Endothelial cell of umbilical vein (primary cell): ENCODE measurements around the gene CHRM2. TPM values are rescaled to one million over a fixed set of nuclear protein-coding genes. Genes with fewer than 3 reads are reported as not detected.
A peak's percentile ranks its signal among the peaks of the same experiment; 100 is the strongest.

Experiments used
- BruUV-seq: library from RNA; stranded (reverse); fragments of 400-500 nt; replicated peaks from 2 replicates; lab custom pipeline; 2021; lab: Mats Ljungman, UMichigan
- CTCF ChIA-PET: fragments of 300-600, 350-600 bp; sonication (Branson Sonifier 250); formaldehyde crosslinking; loops from one replicate; lab custom pipeline; 2021; ENCODE audit warnings: antibody characterized with exemption, inconsistent platforms; lab: Charles Lee
- POLR2A ChIA-PET: fragments of 300-600, 350-600 bp; sonication (Branson Sonifier 250); formaldehyde crosslinking; loops from one replicate; lab custom pipeline; 2021; ENCODE audit warnings: antibody characterized with exemption, inconsistent platforms; lab: Charles Lee
- DNase-seq: peaks from one replicate; pipeline ENCODE4 v3.0.0-alpha.2; 2011; ENCODE audit warnings: low read depth, low spot score
- FAIRE-seq: peaks from 2 replicates; lab custom pipeline; 2011; peaks lifted over from hg19 to GRCh38; lab: Jason Lieb, UNC
- H2AFZ ChIP-seq: 2 replicates; pipeline ENCODE4 v1.6.0; 2012; ENCODE audit warnings: low read depth, low read length, control low read depth, inconsistent platforms
- H3K27ac ChIP-seq: 2 replicates; pipeline ENCODE4 v1.5.1; 2011; ENCODE audit warnings: low read depth, mild to moderate bottlenecking, control low read depth, low read length, moderate library complexity; ENCODE audit not compliant: insufficient read depth
- H3K27me3 ChIP-seq, 2 experiments: 2 replicates each; pipeline versions ENCODE4 v1.6.0 to v1.6.1; 2011; ENCODE audit warnings: low read length in 2 of 2, mixed read lengths in 1 of 2; ENCODE audit not compliant: control insufficient read depth in 2 of 2, insufficient read depth in 2 of 2
- H3K36me3 ChIP-seq, 2 experiments: 2 replicates in 1 of 2; 3 replicates in 1 of 2; pipeline ENCODE4 v1.5.1; 2011; ENCODE audit warnings: low read length in 2 of 2, mild to moderate bottlenecking in 1 of 2, moderate library complexity in 1 of 2; ENCODE audit not compliant: control insufficient read depth in 2 of 2, insufficient read depth in 2 of 2; ENCODE audit errors: extremely low read depth in 1 of 2
- H3K4me1 ChIP-seq: 3 replicates; pipeline ENCODE4 v1.5.1; 2011; ENCODE audit warnings: mild to moderate bottlenecking, low read length; ENCODE audit not compliant: control insufficient read depth, insufficient read depth; ENCODE audit errors: extremely low read depth
- H3K4me2 ChIP-seq: 2 replicates; pipeline ENCODE4 v1.6.1; 2011; ENCODE audit warnings: low read length, control low read depth, mixed read lengths; ENCODE audit not compliant: insufficient read depth
- H3K4me3 ChIP-seq, 3 experiments: fragments of 200-600 bp in 1 of 3; sonication (generic), shearing (Covaris generic) in 1 of 3; replicated peaks in 1 of 3; 2 replicates each; pipeline ENCODE4 v1.5.1; 2011 to 2016; ENCODE audit warnings: control low read depth in 3 of 3, low read length in 3 of 3, mild to moderate bottlenecking in 2 of 3, inconsistent platforms in 1 of 3, low read depth in 1 of 3, moderate library complexity in 1 of 3; ENCODE audit not compliant: insufficient read depth in 1 of 3
- H3K79me2 ChIP-seq: 2 replicates; pipeline ENCODE4 v1.6.0; 2012; ENCODE audit warnings: low read length, inconsistent platforms; ENCODE audit not compliant: control insufficient read depth, insufficient read depth
- H3K9ac ChIP-seq: replicated peaks from 2 replicates; pipeline ENCODE3; 2011; ENCODE audit warnings: low read length, control low read depth; ENCODE audit not compliant: insufficient read depth; ENCODE audit errors: extremely low read depth
- H3K9me1 ChIP-seq: replicated peaks from 3 replicates; pipeline ENCODE4 v1.6.0; 2011; ENCODE audit warnings: mild to moderate bottlenecking, low read length; ENCODE audit not compliant: control insufficient read depth, insufficient read depth; ENCODE audit errors: extremely low read depth
- H3K9me3 ChIP-seq: replicated peaks from 2 replicates; pipeline ENCODE4 v1.5.1; 2012; ENCODE audit warnings: low read length, inconsistent platforms; ENCODE audit not compliant: control insufficient read depth, insufficient read depth
- H4K20me1 ChIP-seq: replicated peaks from 2 replicates; pipeline ENCODE3; 2011; ENCODE audit warnings: mild to moderate bottlenecking, low read length; ENCODE audit not compliant: control insufficient read depth, insufficient read depth; ENCODE audit errors: extremely low read depth
- CTCF ChIP-seq, 2 donors: IDR thresholded peaks; 1 replicate in 1 of 2; 2 replicates in 1 of 2; pipeline ENCODE4 v1.5.1; 2011; ENCODE audit warnings: low read length in 2 of 2, mild to moderate bottlenecking in 2 of 2, moderate library complexity in 2 of 2, control low read depth in 1 of 2, inconsistent platforms in 1 of 2, low read depth in 1 of 2; ENCODE audit not compliant: insufficient read depth in 1 of 2; ENCODE audit errors: extremely low read depth in 1 of 2
- EZH2 ChIP-seq: IDR thresholded peaks from 2 replicates; pipeline ENCODE4 v1.6.1; 2012; ENCODE audit warnings: borderline replicate concordance, low read depth, mild to moderate bottlenecking, moderate library complexity, low read length, inconsistent platforms; ENCODE audit not compliant: severe bottlenecking
- FOS ChIP-seq: IDR thresholded peaks from 2 replicates; pipeline ENCODE4 v1.6.1; 2011; ENCODE audit warnings: mild to moderate bottlenecking, low read length, moderate library complexity, borderline replicate concordance; ENCODE audit not compliant: insufficient read depth
- GATA2 ChIP-seq: IDR thresholded peaks from 2 replicates; pipeline ENCODE4 v1.7.0; 2011; ENCODE audit warnings: low read depth, mild to moderate bottlenecking, moderate library complexity, mixed read lengths, low read length; ENCODE audit not compliant: insufficient read length, insufficient read depth
- JUN ChIP-seq: IDR thresholded peaks from 2 replicates; pipeline ENCODE4 v1.6.1; 2011; ENCODE audit warnings: borderline replicate concordance, low read depth; ENCODE audit not compliant: insufficient read length, insufficient read depth
- MAX ChIP-seq: IDR thresholded peaks from 2 replicates; pipeline ENCODE4 v1.6.1; 2011; ENCODE audit not compliant: insufficient read depth, insufficient read length
- MYC ChIP-seq: IDR thresholded peaks from one replicate; pipeline ENCODE4 v1.6.1; 2011; ENCODE audit warnings: mild to moderate bottlenecking, low read depth, low read length
- POLR2A ChIP-seq: IDR thresholded peaks from 2 replicates; pipeline ENCODE4 v1.6.1; 2012; ENCODE audit warnings: low read depth, mild to moderate bottlenecking, control low read depth, low read length
- dilution Hi-C: fragments of 300-500 bp; cut with MboI; formaldehyde crosslinking; loops from one replicate; pipeline ENCODE4 v1.15.0; 2019; ENCODE audit warnings: low sequenced_read_pairs; ENCODE audit not compliant: extremely low pct_ligation_motif_present
- intact Hi-C: fragments of 100-400 bp; cut with micrococcal nuclease; formaldehyde crosslinking; loops from one replicate; pipeline ENCODE4 v1.10.0; 2022
- polyA plus RNA-seq, 4 experiments: library from polyadenylated mRNA; depleted of rRNA in 3 of 4; stranded (reverse) in 3 of 4; unstranded in 1 of 4; fragments of >200 nt; gene quantifications; 2 replicates each; pipeline versions ENCODE4 v1.2.1 to v1.2.3, GENCODE V29; 2011 to 2012; ENCODE audit warnings: missing spikeins in 1 of 4
- total RNA-seq: library from RNA; stranded (reverse); gene quantifications from 2 replicates; pipeline ENCODE4 v1.2.3, GENCODE V29; 2021

CHRM2 gene
- total and polyA plus RNA-seq, 2 donors (not counting 3 experiments of a cell fraction or from before 2014, with no cell fraction given) = not detected

GRCh38 chr7:136942994-136943393, 74.5 kb downstream of the CHRM2 start:
- Histone ChIP-seq H3K9me3 (no peaks in the 10 kb centered on the region), H3K36me3 (no peaks in the 10 kb centered on the region), H3K79me2 (no peaks in the 10 kb centered on the region), H3K27me3 (no peaks in the 10 kb centered on the region), H3K4me1 (no peaks in the 10 kb centered on the region), H3K9me1 (no peaks in the 10 kb centered on the region), H4K20me1 (no peaks in the 10 kb centered on the region), H3K4me2 (no peak overlapping the region), H2AFZ (no peak overlapping the region), H3K9ac (no peak overlapping the region), H3K4me3 (no peak overlapping the region), H3K27ac (no peak overlapping the region)
- dilution Hi-C loops = no loop called here
- FAIRE-seq = no peak
- intact Hi-C loops = no loop called here
- TF ChIP-seq CTCF (IDR thresholded peaks at IDR 0.05; ENCODE audit: extremely low read depth in 1 of 2, insufficient read depth in 1 of 2, low read depth in 1 of 2, low read length in 2 of 2) (no peak), POLR2A (no peak), MYC (no peak)
- ChIA-PET POLR2A (no interaction called here), CTCF (interaction anchor here (1.2 to 1.5 kb wide), 3 partner anchors 11 to 18 kb away, joined by 3 read pairs; no protein-coding TSS in a partner anchor)
- BruUV-seq = no TSS peak
- no peak for DNase-seq

- intact Hi-C loops = no loop called here
- Histone ChIP-seq H3K9me1 (no peaks in the 10 kb centered on the region), H3K9me3 (no peaks in the 10 kb centered on the region), H2AFZ (no peak overlapping the region), H3K4me1 (no peaks in the 10 kb centered on the region), H3K9ac (no peak overlapping the region), H3K4me2 (no peak overlapping the region), H3K27ac (no peak overlapping the region), H4K20me1 (no peaks in the 10 kb centered on the region), H3K27me3 (no peaks in the 10 kb centered on the region), H3K36me3 (no peaks in the 10 kb centered on the region), H3K79me2 (no peaks in the 10 kb centered on the region), H3K4me3 (no peak overlapping the region)
- FAIRE-seq (peak; percentile 48), DNase-seq (peak; percentile 29)
- POLR2A ChIA-PET = no interaction called here
- dilution Hi-C loops = no loop called here
- CTCF ChIA-PET = interaction anchor here (1.7 kb wide), 1 partner anchor 22 kb away, joined by 6 read pairs; no protein-coding TSS in a partner anchor
- TF ChIP-seq MYC = no peak
- TF ChIP-seq GATA2 = no peak
- no peak for TF ChIP-seq EZH2
- TF ChIP-seq MAX = no peak
- no peak for TF ChIP-seq FOS
- TF ChIP-seq JUN = no peak
- no peak for TF ChIP-seq POLR2A
- BruUV-seq = no TSS peak
These were observed 78.9 kb downstream of the CHRM2 start for GRCh38 chr7:136947347-136947746.
